A549 (cell line): Measurements from ENCODE around the gene TRNT1.

Source experiments
- BHLHE40 ChIP-seq: IDR thresholded peaks from 2 replicates; pipeline ENCODE4 v1.6.1; 2012; ENCODE audit warnings: low read depth, low read length, inconsistent platforms
- EHMT2 ChIP-seq: fragments of 200-600 bp; sonication (generic); IDR thresholded peaks from 2 replicates; pipeline ENCODE4 v1.6.1; 2016; ENCODE audit warnings: antibody characterized with exemption, low read depth, mild to moderate bottlenecking, moderate library complexity
- HDAC2 ChIP-seq: fragments of 200-600 bp; sonication (generic); IDR thresholded peaks from 2 replicates; pipeline ENCODE4 v1.6.1; 2016
- POLR2A ChIP-seq: IDR thresholded peaks from 2 replicates; pipeline ENCODE4 v1.6.1; 2012; ENCODE audit warnings: mild to moderate bottlenecking, low read length
- RCOR1 ChIP-seq: fragments of 150-350 bp; IDR thresholded peaks from 2 replicates; pipeline ENCODE4 v1.6.1; 2014; ENCODE audit warnings: antibody characterized with exemption, low read length, low read depth
- TF ChIP-seq, protein P1 (sequence below): fragments of >200 bp; sonication (Bioruptor Twin); formaldehyde crosslinking; IDR thresholded peaks from 3 replicates; pipeline ENCODE4 v1.5.1; 2016

DNA sequence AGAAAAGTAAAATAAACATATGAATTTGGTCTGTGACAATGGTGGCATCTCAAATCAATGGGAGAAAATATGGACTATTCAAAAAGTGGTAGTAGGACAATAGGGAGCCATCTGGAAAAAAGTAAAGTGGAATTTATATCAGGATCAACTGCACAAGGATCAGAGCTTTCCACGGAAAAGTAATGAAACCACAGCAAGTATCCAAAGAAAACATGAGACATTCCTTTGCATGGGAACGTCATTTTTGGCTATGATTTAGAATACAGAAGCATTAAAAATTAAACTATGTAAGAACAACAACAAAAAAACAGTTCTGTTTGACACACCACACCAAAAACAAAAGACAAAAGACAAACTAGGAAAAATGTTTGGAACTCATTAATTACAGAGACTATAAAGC is 34.1 kb downstream of the TRNT1 start:
- TF ChIP-seq, protein P1, sequence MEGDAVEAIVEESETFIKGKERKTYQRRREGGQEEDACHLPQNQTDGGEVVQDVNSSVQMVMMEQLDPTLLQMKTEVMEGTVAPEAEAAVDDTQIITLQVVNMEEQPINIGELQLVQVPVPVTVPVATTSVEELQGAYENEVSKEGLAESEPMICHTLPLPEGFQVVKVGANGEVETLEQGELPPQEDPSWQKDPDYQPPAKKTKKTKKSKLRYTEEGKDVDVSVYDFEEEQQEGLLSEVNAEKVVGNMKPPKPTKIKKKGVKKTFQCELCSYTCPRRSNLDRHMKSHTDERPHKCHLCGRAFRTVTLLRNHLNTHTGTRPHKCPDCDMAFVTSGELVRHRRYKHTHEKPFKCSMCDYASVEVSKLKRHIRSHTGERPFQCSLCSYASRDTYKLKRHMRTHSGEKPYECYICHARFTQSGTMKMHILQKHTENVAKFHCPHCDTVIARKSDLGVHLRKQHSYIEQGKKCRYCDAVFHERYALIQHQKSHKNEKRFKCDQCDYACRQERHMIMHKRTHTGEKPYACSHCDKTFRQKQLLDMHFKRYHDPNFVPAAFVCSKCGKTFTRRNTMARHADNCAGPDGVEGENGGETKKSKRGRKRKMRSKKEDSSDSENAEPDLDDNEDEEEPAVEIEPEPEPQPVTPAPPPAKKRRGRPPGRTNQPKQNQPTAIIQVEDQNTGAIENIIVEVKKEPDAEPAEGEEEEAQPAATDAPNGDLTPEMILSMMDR, result no peak
- TF ChIP-seq RCOR1 (no peak), HDAC2 (no peak), BHLHE40 (no peak), POLR2A (no peak), EHMT2 (no peak)
